HEK293 (cell line): ENCODE data around the gene SGSM2.

Experiments used
- CTCF ChIA-PET: fragments of 350-600 bp; formaldehyde crosslinking; extraction: SDS; loops from one replicate; lab custom pipeline; 2021; ENCODE audit warnings: antibody characterized with exemption; lab: Yijun Ruan, JAX
- POLR2A ChIA-PET: fragments of 300-600 bp; formaldehyde crosslinking; extraction: SDS; loops from one replicate; lab custom pipeline; 2020; ENCODE audit warnings: antibody characterized with exemption, inconsistent platforms; lab: Yijun Ruan, JAX
- H3K27ac ChIP-seq: fragments of 200-500 bp; sonication (Bioruptor generic); 2 replicates; pipeline ENCODE4 v1.5.1; 2014; ENCODE audit warnings: low read depth, low read length, control low read depth, inconsistent platforms; ENCODE audit errors: extremely low read depth
- H3K36me3 ChIP-seq, 2 experiments: fragments of 200-500 bp in 1 of 2; sonication (Bioruptor generic) in 1 of 2; 1 replicate in 1 of 2; 2 replicates in 1 of 2; pipeline ENCODE4 v1.5.1; 2014 to 2017; ENCODE audit warnings: inconsistent platforms in 2 of 2, low read length in 2 of 2; ENCODE audit not compliant: control insufficient read depth in 2 of 2, insufficient read depth in 1 of 2
- H3K4me1 ChIP-seq: fragments of 200-500 bp; sonication (Bioruptor generic); 2 replicates; pipeline ENCODE4 v1.5.1; 2014; ENCODE audit warnings: mild to moderate bottlenecking, low read length, inconsistent platforms; ENCODE audit not compliant: control insufficient read depth, insufficient read depth
- H3K4me3 ChIP-seq: 2 replicates; pipeline ENCODE4 v1.5.1; 2011; ENCODE audit warnings: low read depth, mild to moderate bottlenecking, control low read depth, low read length, moderate library complexity
- H3K9me3 ChIP-seq: fragments of 200-500 bp; sonication (Bioruptor generic); 2 replicates; pipeline ENCODE4 v1.5.1; 2014; ENCODE audit warnings: low read depth, low read length, inconsistent platforms; ENCODE audit not compliant: control insufficient read depth, insufficient read depth
- GFI1B ChIP-seq: fragments of 450-650 bp; formaldehyde crosslinking; IDR thresholded peaks from 2 replicates; pipeline ENCODE4 v1.5.1; 2016; ENCODE audit warnings: missing biosample characterization, missing genetic modification characterization
- GLI2 ChIP-seq: fragments of 450-650 bp; formaldehyde crosslinking; IDR thresholded peaks from 2 replicates; pipeline ENCODE4; 2017; ENCODE audit warnings: missing biosample characterization, missing genetic modification characterization, low read depth, borderline replicate concordance
- KLF7 ChIP-seq: fragments of 450-650 bp; formaldehyde crosslinking; IDR thresholded peaks from 2 replicates; pipeline ENCODE4 v1.5.1; 2016; ENCODE audit warnings: missing biosample characterization, missing genetic modification characterization, borderline replicate concordance
- PRDM1 ChIP-seq: fragments of 450-650 bp; formaldehyde crosslinking; IDR thresholded peaks from 2 replicates; pipeline ENCODE4; 2016; ENCODE audit warnings: missing biosample characterization, missing genetic modification characterization
- SCRT2 ChIP-seq: fragments of 450-650 bp; formaldehyde crosslinking; IDR thresholded peaks from 2 replicates; pipeline ENCODE4 v1.5.1; 2016; ENCODE audit warnings: missing biosample characterization, missing genetic modification characterization
- ZBTB1 ChIP-seq: fragments of 450-650 bp; formaldehyde crosslinking; IDR thresholded peaks from 2 replicates; pipeline ENCODE4 v1.5.1; 2016; ENCODE audit warnings: missing biosample characterization, missing genetic modification characterization
- ZBTB7A ChIP-seq: fragments of 450-650 bp; formaldehyde crosslinking; IDR thresholded peaks from 2 replicates; pipeline ENCODE4 v1.5.1; 2016; ENCODE audit warnings: low read depth, missing biosample characterization, missing genetic modification characterization
- ZFP41 ChIP-seq: fragments of 450-650 bp; formaldehyde crosslinking; IDR thresholded peaks from 2 replicates; pipeline ENCODE4 v1.5.1; 2016; ENCODE audit warnings: missing biosample characterization, missing genetic modification characterization, borderline replicate concordance
- ZIC2 ChIP-seq: fragments of 450-650 bp; formaldehyde crosslinking; IDR thresholded peaks from 2 replicates; pipeline ENCODE4 v1.5.1; 2016; ENCODE audit warnings: missing biosample characterization, missing genetic modification characterization
- ZNF155 ChIP-seq: fragments of 450-650 bp; formaldehyde crosslinking; IDR thresholded peaks from 2 replicates; pipeline ENCODE4 v1.5.1; 2016; ENCODE audit warnings: missing biosample characterization, missing genetic modification characterization
- ZNF157 ChIP-seq: fragments of 450-650 bp; formaldehyde crosslinking; IDR thresholded peaks from 2 replicates; pipeline ENCODE4 v1.5.1; 2016; ENCODE audit warnings: missing biosample characterization, missing genetic modification characterization
- ZNF266 ChIP-seq: fragments of 450-650 bp; formaldehyde crosslinking; IDR thresholded peaks from 2 replicates; pipeline ENCODE4 v1.5.1; 2016; ENCODE audit warnings: missing biosample characterization, missing genetic modification characterization, low read depth
- ZNF404 ChIP-seq: fragments of 450-650 bp; formaldehyde crosslinking; IDR thresholded peaks from 2 replicates; pipeline ENCODE4 v1.5.1; 2017; ENCODE audit warnings: missing biosample characterization, missing genetic modification characterization
- ZNF549 ChIP-seq: fragments of 450-650 bp; IDR thresholded peaks from 2 replicates; pipeline ENCODE4 v1.5.1; 2018; ENCODE audit warnings: missing biosample characterization, missing genetic modification characterization, mild to moderate bottlenecking, inconsistent platforms, moderate library complexity
- ZNF600 ChIP-seq: fragments of 450-650 bp; formaldehyde crosslinking; IDR thresholded peaks from 2 replicates; pipeline ENCODE4 v1.5.1; 2016; ENCODE audit warnings: missing biosample characterization, missing genetic modification characterization
- ZNF623 ChIP-seq: fragments of 450-650 bp; formaldehyde crosslinking; IDR thresholded peaks from 2 replicates; pipeline ENCODE4 v1.5.1; 2016; ENCODE audit warnings: missing biosample characterization, missing genetic modification characterization
- ZNF624 ChIP-seq: fragments of 450-650 bp; formaldehyde crosslinking; IDR thresholded peaks from 2 replicates; pipeline ENCODE4 v1.5.1; 2017; ENCODE audit warnings: missing biosample characterization, missing genetic modification characterization
- ZNF768 ChIP-seq: fragments of 450-650 bp; formaldehyde crosslinking; IDR thresholded peaks from 2 replicates; pipeline ENCODE4 v1.5.1; 2018; ENCODE audit warnings: missing biosample characterization, mild to moderate bottlenecking, missing genetic modification characterization
- TF ChIP-seq, protein P1 (sequence below): fragments of 450-650 bp; formaldehyde crosslinking; IDR thresholded peaks from 2 replicates; pipeline ENCODE4 v1.5.1; 2016; ENCODE audit warnings: missing biosample characterization, missing genetic modification characterization
- TF ChIP-seq, protein P2 (sequence below): fragments of 450-650 bp; formaldehyde crosslinking; IDR thresholded peaks from 2 replicates; pipeline ENCODE4 v1.5.1; 2016; ENCODE audit warnings: missing biosample characterization, missing genetic modification characterization
- TF ChIP-seq, protein P3 (sequence below): fragments of 450-650 bp; formaldehyde crosslinking; IDR thresholded peaks from 2 replicates; pipeline ENCODE4; 2016; ENCODE audit warnings: missing biosample characterization, missing genetic modification characterization
- TF ChIP-seq, protein P4 (sequence below): fragments of 450-650 bp; formaldehyde crosslinking; IDR thresholded peaks from 2 replicates; pipeline ENCODE4 v1.5.0; 2017; ENCODE audit warnings: missing biosample characterization, missing genetic modification characterization, borderline replicate concordance
- TF ChIP-seq, protein P5 (sequence below): fragments of 450-650 bp; formaldehyde crosslinking; optimal IDR thresholded peaks from 2 replicates; pipeline ENCODE3; 2016; ENCODE audit warnings: missing biosample characterization, mild to moderate bottlenecking, missing genetic modification characterization

The SGSM2 gene

DNA sequence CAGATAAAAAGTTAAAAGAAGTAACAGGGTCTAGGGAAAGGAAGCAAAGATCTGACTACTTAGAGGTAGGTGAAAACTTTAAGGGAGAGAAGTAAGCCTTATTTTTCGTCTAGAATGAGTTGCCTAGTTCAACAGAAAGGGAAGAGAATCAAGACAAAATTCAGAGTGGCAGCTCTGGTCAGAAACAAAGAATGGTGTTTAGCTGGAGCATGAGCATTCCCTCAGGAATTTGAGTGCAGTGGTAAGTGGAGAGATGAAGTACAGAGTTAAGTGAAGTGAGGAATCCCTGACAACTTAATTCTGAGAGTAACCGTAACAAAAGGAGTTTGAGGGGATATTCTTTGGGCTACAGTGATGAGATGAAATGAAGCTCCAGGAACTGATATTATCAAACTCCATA is 45.2 kb upstream of the SGSM2 start:
- H3K27ac ChIP-seq, result no peak overlapping the region
- no peaks in the 10 kb centered on the region for H3K9me3 ChIP-seq

DNA sequence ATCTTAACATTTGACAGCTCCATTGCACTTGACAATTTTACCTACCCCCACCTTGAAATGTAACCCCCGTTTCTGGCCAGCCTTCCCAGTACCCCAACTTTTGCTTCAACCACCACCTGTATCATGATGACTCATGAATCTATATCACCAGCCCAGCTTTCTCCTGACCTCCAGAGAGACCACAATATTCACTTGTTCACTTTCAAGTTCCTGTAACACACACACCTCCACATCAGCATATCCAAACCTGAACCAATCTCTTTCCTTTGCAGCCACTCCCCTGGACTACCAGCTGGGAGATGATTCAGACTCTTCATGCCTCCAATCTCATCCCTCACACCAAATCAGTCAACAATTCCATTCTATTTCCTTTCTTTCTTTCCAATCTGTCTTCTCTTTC is 41.7 kb upstream of the SGSM2 start:
- Histone ChIP-seq H3K27ac (no peak overlapping the region), H3K36me3 (peaks cover 75 to 95% of the 10 kb centered on the region in 2 experiments), H3K9me3 (no peaks in the 10 kb centered on the region), H3K4me3 (no peak overlapping the region), H3K4me1 (no peaks in the 10 kb centered on the region)
- CTCF ChIA-PET, result interaction anchor here (0.6 to 1.2 kb wide), 2 partner anchors 57 to 130 kb away, joined by 4 read pairs; no protein-coding TSS in a partner anchor
- POLR2A ChIA-PET, result interaction anchor here (0.6 to 1.0 kb wide), 2 partner anchors 8 to 257 kb away, joined by 3 to 5 read pairs; partner anchors contain the start of genes SMG6 and SRR
- TF ChIP-seq GFI1B (no peak), PRDM1 (tag by site-specific recombination) (peak; percentile 92), ZNF155 (0 out of 2 replicates have a peak, but pooled peaks have one; percentile 23)

More for the DNA sequence above, 45.2 kb upstream of the SGSM2 start:
- TF ChIP-seq, protein P1, sequence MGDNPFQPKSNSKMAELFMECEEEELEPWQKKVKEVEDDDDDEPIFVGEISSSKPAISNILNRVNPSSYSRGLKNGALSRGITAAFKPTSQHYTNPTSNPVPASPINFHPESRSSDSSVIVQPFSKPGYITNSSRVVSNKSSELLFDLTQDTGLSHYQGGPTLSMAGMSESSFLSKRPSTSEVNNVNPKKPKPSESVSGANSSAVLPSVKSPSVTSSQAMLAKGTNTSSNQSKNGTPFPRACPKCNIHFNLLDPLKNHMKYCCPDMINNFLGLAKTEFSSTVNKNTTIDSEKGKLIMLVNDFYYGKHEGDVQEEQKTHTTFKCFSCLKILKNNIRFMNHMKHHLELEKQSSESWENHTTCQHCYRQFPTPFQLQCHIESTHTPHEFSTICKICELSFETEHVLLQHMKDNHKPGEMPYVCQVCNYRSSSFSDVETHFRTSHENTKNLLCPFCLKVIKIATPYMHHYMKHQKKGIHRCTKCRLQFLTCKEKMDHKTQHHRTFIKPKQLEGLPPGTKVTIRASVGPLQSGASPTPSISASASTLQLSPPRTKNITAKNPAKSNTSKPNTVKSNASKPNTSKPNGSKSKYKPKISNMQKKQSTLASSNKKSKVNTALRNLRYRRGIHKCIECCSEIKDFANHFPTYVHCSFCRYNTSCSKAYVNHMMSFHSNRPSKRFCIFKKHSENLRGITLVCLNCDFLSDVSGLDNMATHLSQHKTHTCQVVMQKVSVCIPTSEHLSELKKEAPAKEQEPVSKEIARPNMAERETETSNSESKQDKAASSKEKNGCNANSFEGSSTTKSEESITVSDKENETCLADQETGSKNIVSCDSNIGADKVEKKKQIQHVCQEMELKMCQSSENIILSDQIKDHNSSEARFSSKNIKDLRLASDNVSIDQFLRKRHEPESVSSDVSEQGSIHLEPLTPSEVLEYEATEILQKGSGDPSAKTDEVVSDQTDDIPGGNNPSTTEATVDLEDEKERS, result no peak
- TF ChIP-seq GLI2 (tag by site-specific recombination) (no peak), ZNF157 (tag by site-specific recombination) (no peak), ZNF624 (tag by site-specific recombination) (no peak)
- Histone ChIP-seq H3K36me3 (peaks cover 80 to 91% of the 10 kb centered on the region in 2 experiments), H3K4me1 (no peaks in the 10 kb centered on the region), H3K4me3 (no peak overlapping the region)
- ChIA-PET CTCF (no interaction called here), POLR2A (interaction anchor here (1.1 kb wide), 1 partner anchor 12 kb away, joined by 3 read pairs; the partner anchor contains the start of genes SMG6 and SRR)

DNA sequence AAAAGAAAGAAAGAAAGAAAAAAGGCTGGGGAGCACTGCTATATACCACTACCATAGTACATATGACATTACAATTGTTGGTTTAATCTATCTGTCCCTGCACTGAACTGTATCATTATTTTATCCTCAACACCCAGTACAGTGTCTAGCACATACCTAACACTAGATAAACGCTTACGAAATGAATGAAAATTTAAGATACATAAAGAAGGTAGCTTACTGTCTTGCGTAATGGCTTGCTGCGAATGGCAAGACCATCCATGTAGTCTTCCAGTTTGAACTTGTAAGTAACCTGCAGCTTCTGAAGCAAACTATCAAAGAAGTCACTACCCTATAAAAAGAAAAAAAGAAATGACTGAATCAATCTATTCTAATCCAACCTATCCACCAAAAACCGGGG is 40.3 kb upstream of the SGSM2 start:
- peaks cover 61 to 84% of the 10 kb centered on the region in 2 experiments for H3K36me3 ChIP-seq
- TF ChIP-seq, protein P2, sequence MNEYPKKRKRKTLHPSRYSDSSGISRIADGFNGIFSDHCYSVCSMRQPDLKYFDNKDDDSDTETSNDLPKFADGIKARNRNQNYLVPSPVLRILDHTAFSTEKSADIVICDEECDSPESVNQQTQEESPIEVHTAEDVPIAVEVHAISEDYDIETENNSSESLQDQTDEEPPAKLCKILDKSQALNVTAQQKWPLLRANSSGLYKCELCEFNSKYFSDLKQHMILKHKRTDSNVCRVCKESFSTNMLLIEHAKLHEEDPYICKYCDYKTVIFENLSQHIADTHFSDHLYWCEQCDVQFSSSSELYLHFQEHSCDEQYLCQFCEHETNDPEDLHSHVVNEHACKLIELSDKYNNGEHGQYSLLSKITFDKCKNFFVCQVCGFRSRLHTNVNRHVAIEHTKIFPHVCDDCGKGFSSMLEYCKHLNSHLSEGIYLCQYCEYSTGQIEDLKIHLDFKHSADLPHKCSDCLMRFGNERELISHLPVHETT, result no peak
- TF ChIP-seq ZNF768 (tag by site-specific recombination) (no peak), ZIC2 (tag by site-specific recombination) (no peak), ZNF266 (tag by site-specific recombination) (no peak), ZBTB7A (no peak), ZNF623 (no peak), ZFP41 (tag by site-specific recombination) (no peak), SCRT2 (no peak), ZNF404 (tag by site-specific recombination) (no peak), ZNF549 (tag by site-specific recombination) (no peak), ZBTB1 (tag by site-specific recombination) (no peak), KLF7 (tag by site-specific recombination) (no peak), ZNF600 (tag by site-specific recombination) (no peak)
- TF ChIP-seq, protein P3, sequence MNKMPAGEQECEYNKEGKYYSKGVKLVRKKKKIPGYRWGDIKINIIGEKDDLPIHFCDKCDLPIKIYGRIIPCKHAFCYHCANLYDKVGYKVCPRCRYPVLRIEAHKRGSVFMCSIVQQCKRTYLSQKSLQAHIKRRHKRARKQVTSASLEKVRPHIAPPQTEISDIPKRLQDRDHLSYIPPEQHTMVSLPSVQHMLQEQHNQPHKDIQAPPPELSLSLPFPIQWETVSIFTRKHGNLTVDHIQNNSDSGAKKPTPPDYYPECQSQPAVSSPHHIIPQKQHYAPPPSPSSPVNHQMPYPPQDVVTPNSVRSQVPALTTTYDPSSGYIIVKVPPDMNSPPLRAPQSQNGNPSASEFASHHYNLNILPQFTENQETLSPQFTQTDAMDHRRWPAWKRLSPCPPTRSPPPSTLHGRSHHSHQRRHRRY (tag by site-specific recombination), result no peak
- TF ChIP-seq, protein P4, sequence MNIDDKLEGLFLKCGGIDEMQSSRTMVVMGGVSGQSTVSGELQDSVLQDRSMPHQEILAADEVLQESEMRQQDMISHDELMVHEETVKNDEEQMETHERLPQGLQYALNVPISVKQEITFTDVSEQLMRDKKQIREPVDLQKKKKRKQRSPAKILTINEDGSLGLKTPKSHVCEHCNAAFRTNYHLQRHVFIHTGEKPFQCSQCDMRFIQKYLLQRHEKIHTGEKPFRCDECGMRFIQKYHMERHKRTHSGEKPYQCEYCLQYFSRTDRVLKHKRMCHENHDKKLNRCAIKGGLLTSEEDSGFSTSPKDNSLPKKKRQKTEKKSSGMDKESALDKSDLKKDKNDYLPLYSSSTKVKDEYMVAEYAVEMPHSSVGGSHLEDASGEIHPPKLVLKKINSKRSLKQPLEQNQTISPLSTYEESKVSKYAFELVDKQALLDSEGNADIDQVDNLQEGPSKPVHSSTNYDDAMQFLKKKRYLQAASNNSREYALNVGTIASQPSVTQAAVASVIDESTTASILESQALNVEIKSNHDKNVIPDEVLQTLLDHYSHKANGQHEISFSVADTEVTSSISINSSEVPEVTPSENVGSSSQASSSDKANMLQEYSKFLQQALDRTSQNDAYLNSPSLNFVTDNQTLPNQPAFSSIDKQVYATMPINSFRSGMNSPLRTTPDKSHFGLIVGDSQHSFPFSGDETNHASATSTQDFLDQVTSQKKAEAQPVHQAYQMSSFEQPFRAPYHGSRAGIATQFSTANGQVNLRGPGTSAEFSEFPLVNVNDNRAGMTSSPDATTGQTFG (tag by site-specific recombination), result no peak
- TF ChIP-seq, protein P5, sequence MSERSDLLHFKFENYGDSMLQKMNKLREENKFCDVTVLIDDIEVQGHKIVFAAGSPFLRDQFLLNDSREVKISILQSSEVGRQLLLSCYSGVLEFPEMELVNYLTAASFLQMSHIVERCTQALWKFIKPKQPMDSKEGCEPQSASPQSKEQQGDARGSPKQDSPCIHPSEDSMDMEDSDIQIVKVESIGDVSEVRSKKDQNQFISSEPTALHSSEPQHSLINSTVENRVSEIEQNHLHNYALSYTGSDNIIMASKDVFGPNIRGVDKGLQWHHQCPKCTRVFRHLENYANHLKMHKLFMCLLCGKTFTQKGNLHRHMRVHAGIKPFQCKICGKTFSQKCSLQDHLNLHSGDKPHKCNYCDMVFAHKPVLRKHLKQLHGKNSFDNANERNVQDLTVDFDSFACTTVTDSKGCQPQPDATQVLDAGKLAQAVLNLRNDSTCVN, result no peak

More for the DNA sequence above, 40.3 kb upstream of the SGSM2 start:
- no peaks in the 10 kb centered on the region for H3K9me3 ChIP-seq
- no peaks in the 10 kb centered on the region for H3K4me1 ChIP-seq
- no peak overlapping the region for H3K27ac ChIP-seq
- H3K4me3 ChIP-seq, result no peak overlapping the region
- POLR2A ChIA-PET, result interaction anchor here (0.5 kb wide), 1 partner anchor 9 kb away, joined by 3 read pairs; no protein-coding TSS in a partner anchor
- CTCF ChIA-PET, result interaction anchor here (0.7 to 2.1 kb wide), 4 partner anchors 14 to 243 kb away, joined by 3 to 11 read pairs (median 5); partner anchors contain the start of gene HIC1
